Measurements from ENCODE around the gene PDAP1.

DNA sequence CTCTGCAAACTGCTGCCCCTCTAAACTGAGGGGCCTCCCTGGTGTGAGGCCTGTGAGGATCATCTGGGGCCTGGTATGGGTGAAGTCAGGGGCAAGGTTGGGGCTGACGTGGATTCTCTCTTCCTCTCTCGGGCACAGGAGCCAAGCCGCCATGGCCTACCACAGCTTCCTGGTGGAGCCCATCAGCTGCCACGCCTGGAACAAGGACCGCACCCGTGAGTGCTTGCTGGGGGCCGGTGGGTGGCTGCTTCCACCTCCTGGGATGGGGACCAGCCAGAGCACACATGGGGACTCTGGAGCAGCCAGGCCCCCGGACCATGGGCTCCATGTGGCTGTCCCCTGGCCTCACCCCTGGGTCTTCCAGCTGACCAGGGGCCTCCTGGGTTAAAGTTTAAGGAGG is 22.8 kb downstream of the PDAP1 start:
- TF ChIP-seq, protein P1, sequence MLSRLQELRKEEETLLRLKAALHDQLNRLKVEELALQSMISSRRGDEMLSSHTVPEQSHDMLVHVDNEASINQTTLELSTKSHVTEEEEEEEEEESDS (CRISPR knock-in tag; IDR thresholded peaks at IDR 0.05) = no peak
- TF ChIP-seq, protein P2, sequence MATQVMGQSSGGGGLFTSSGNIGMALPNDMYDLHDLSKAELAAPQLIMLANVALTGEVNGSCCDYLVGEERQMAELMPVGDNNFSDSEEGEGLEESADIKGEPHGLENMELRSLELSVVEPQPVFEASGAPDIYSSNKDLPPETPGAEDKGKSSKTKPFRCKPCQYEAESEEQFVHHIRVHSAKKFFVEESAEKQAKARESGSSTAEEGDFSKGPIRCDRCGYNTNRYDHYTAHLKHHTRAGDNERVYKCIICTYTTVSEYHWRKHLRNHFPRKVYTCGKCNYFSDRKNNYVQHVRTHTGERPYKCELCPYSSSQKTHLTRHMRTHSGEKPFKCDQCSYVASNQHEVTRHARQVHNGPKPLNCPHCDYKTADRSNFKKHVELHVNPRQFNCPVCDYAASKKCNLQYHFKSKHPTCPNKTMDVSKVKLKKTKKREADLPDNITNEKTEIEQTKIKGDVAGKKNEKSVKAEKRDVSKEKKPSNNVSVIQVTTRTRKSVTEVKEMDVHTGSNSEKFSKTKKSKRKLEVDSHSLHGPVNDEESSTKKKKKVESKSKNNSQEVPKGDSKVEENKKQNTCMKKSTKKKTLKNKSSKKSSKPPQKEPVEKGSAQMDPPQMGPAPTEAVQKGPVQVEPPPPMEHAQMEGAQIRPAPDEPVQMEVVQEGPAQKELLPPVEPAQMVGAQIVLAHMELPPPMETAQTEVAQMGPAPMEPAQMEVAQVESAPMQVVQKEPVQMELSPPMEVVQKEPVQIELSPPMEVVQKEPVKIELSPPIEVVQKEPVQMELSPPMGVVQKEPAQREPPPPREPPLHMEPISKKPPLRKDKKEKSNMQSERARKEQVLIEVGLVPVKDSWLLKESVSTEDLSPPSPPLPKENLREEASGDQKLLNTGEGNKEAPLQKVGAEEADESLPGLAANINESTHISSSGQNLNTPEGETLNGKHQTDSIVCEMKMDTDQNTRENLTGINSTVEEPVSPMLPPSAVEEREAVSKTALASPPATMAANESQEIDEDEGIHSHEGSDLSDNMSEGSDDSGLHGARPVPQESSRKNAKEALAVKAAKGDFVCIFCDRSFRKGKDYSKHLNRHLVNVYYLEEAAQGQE (IDR thresholded peaks at IDR 0.05; ENCODE audit: borderline replicate concordance) = no peak
- TF ChIP-seq, protein P2 (CRISPR knock-in tag; IDR thresholded peaks at IDR 0.05; ENCODE audit: low read depth) = no peak
- TF ChIP-seq, protein P3, sequence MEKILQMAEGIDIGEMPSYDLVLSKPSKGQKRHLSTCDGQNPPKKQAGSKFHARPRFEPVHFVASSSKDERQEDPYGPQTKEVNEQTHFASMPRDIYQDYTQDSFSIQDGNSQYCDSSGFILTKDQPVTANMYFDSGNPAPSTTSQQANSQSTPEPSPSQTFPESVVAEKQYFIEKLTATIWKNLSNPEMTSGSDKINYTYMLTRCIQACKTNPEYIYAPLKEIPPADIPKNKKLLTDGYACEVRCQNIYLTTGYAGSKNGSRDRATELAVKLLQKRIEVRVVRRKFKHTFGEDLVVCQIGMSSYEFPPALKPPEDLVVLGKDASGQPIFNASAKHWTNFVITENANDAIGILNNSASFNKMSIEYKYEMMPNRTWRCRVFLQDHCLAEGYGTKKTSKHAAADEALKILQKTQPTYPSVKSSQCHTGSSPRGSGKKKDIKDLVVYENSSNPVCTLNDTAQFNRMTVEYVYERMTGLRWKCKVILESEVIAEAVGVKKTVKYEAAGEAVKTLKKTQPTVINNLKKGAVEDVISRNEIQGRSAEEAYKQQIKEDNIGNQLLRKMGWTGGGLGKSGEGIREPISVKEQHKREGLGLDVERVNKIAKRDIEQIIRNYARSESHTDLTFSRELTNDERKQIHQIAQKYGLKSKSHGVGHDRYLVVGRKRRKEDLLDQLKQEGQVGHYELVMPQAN (IDR thresholded peaks at IDR 0.05; ENCODE audit: borderline replicate concordance) = no peak
- TF ChIP-seq CHD4 (IDR thresholded peaks at IDR 0.05; ENCODE audit: insufficient read depth, insufficient replicate concordance, low read depth, low read length, poor library complexity, severe bottlenecking) = no peak
- no peak for TF ChIP-seq ZZZ3 (IDR thresholded peaks at IDR 0.05)
- no peak for TF ChIP-seq YY1 (IDR thresholded peaks at IDR 0.05; ENCODE audit: borderline replicate concordance in 1 of 3, control insufficient read depth in 1 of 3, extremely low read depth in 1 of 3, insufficient read depth in 3 of 3, insufficient read length in 1 of 3, insufficient replicate concordance in 2 of 3, low read depth in 1 of 3, low read length in 2 of 3)
- TF ChIP-seq ZNF384 (IDR thresholded peaks at IDR 0.05; ENCODE audit: low read depth, low read length) = no peak
- TF ChIP-seq RFX1 (IDR thresholded peaks at IDR 0.05) = no peak
- no peak for TF ChIP-seq EP300 (IDR thresholded peaks at IDR 0.05; ENCODE audit: low read length)
- no peak for TF ChIP-seq KLF16 (IDR thresholded peaks at IDR 0.05)
- no peak for TF ChIP-seq POU5F1 (IDR thresholded peaks at IDR 0.05; ENCODE audit: borderline replicate concordance, low read depth, low read length, partially characterized antibody)

Measured in K562 (cell line).